KG1 (cell line): ENCODE data around the gene ERI2.
A peak's percentile ranks its signal among the peaks of the same experiment; 100 is the strongest.
"Not testable (repeated sequence)": the region's sequence is repeated elsewhere in the genome, so short reads cannot be mapped to it uniquely, and the experiment has no call there.

Source experiments
- DNase-seq: peaks from one replicate; lab custom pipeline; 2025; lab: John Stamatoyannopoulos, UW

Gene ERI2

GRCh38 chr16:20763461-20764232 is 42.6 kb downstream of the ERI2 start, which contains the start of gene ACSM3:
Gene ACSM3 (plus strand): TSS chr16:20764014. CDS start chr16:20770035, 6,021 bp downstream.
- peak; percentile 45 for DNase-seq

GRCh38 chr16:20762404-20763123 is 43.7 kb downstream of the ERI2 start:
- no peak for DNase-seq

- no peak for DNase-seq
Observed at GRCh38 chr16:20761175-20761574, 45.1 kb downstream of the ERI2 start.

GRCh38 chr16:20760346-20760745 is 45.9 kb downstream of the ERI2 start:
- DNase-seq, result no peak

- DNase-seq, result not testable (repeated sequence)
Observed at GRCh38 chr16:20755799-20756198, 50.5 kb downstream of the ERI2 start.

- DNase-seq, result no peak
Observed at GRCh38 chr16:20755238-20755637, 51.0 kb downstream of the ERI2 start.

- DNase-seq, result no peak
Observed at GRCh38 chr16:20753727-20754126, 52.5 kb downstream of the ERI2 start.

GRCh38 chr16:20750558-20750957 is 55.7 kb downstream of the ERI2 start:
- no peak for DNase-seq

- DNase-seq, result no peak
Observed at GRCh38 chr16:20749474-20749873, 56.8 kb downstream of the ERI2 start.

- no peak for DNase-seq
Observed at GRCh38 chr16:20747030-20747816, 59.0 kb downstream of the ERI2 start.

- DNase-seq, result no peak
Observed at GRCh38 chr16:20746461-20746860, 59.8 kb downstream of the ERI2 start.
